ENCODE results near the gene CAMTA1.

Gene CAMTA1

GRCh38 chr1:7076117-7076516 is 290.9 kb downstream of the CAMTA1 start:
- DNase-seq = no peak

GRCh38 chr1:7076572-7076971 is 291.3 kb downstream of the CAMTA1 start:
- no peak for DNase-seq

DNA sequence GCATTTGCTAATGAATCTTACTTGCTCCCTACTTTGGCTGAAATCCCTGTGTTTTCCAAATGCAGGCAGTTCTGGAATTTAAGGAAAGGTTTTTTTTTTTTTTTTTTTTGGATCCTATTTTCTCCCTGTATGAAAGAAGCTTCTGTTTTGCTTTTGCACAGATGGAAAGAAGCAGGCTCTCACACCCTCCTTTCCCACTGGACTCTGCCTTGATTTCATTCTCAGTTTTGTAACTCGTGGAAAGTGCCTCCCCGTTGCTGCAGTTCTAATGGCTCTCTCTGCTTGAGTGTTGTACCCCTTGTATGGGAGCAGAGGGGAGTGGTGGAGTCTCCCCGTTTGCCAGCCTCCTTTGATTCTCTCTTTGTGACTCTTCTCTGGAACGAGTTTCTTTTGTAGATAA is 291.9 kb downstream of the CAMTA1 start:
- no peak for DNase-seq

GRCh38 chr1:7077970-7078369 is 292.7 kb downstream of the CAMTA1 start:
- no peak for DNase-seq

GRCh38 chr1:7079637-7080036 is 294.4 kb downstream of the CAMTA1 start:
- no peak for DNase-seq

DNA sequence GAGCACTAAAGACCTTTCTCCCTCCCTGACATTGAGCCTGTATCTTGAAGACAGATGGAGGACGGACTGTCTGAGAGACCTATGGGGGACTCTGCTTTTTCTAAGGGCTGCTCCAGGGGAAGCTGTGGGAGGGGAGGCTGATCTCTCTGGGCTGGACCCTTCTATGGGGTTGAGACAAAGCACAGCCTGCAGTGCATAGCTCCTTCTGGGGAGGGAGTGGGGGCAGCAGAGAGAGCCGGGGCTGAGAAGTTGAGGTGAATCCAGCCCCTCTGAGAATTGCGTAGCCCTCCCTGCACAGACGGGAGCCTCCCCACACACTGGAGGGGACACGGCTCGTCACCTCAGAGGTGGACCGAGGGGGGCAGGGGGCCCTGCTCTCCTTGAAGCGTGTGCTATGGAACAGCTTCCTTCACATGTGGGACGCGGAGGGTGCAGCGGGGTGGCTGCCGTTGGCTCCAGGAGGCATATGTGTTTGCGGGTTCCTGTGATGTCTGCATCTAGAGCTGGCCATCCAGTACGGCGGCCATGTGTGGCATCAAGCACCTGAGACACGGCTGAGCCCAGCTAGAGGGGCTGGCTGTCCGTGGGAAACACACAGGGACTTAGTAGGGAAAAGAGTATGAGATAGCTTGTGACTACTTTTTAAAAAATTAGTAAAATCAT is 299.1 kb downstream of the CAMTA1 start:
- no peak for DNase-seq

GRCh38 chr1:7085521-7085920 is 300.3 kb downstream of the CAMTA1 start:
- DNase-seq = no peak

DNA sequence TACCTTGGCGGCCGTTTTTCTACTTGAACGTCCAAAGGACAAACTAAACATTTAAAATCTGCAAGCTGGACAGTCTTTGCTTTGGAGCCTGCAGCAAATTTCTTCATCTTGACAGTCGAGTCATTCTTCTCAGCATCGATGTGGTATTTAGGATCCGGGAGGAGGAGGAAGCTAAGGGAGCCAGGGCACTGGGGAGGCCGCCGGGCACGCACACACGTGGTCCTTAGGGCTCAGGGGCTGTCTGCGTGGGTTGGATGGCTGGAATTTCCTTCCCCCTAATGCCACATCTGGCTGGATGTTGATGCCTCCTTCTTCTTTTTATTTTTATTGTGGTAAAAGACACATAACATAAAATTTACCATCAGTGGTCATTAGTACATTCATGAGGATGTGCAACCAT is 300.9 kb downstream of the CAMTA1 start:
- no peak for DNase-seq

GRCh38 chr1:7087888-7088287 is 302.6 kb downstream of the CAMTA1 start:
- no peak for DNase-seq

- no peak for DNase-seq
Observed at GRCh38 chr1:7089497-7089896, 304.2 kb downstream of the CAMTA1 start.

GRCh38 chr1:7093297-7093696 is 308.0 kb downstream of the CAMTA1 start:
- DNase-seq = no peak

GRCh38 chr1:7094086-7094485 is 308.8 kb downstream of the CAMTA1 start:
- no peak for DNase-seq

DNA sequence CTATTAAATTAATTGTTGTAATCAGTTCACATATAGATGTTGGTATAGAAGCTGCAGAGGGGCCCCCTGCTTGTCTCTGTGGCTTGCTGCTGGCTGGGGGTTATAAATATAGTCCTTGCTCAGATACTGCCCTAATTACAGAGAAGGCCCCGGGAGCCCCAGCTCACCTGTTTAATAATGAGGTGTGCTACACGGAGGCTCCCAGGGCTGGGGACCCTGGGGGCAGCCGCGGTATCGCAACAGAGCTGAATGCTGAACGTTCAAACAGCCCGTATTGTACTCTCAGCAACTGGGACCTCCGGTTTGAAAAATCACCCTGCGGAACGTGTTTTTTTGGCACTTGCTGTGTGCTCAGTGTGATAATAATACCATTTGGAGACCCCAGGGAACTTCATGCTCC is 309.3 kb downstream of the CAMTA1 start:
- no peak for DNase-seq

- no peak for DNase-seq
Observed at GRCh38 chr1:7095343-7095964, 310.2 kb downstream of the CAMTA1 start.

GRCh38 chr1:7097938-7098592 is 312.8 kb downstream of the CAMTA1 start:
- DNase-seq = no peak

DNA sequence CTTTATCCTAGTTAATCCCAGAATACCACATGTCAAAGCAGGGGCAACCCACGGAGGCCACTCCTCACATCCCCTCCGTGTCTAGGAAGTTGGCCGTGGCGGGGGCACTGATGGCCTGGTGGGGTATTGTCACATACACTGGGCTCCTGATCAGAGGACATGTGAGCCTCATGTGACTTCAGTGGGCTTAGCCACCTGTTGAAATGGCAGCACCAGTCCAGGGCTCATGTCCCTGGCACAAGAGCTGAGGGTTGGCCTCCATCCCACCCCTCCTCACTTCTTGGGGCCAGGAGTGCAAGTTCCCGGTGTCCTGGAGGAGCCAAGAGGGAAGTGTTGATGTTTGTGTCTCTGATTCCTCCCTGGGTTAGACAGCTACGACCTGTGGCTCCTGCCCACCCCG is 313.4 kb downstream of the CAMTA1 start:
- DNase-seq = no peak

GRCh38 chr1:7100479-7100878 is 315.2 kb downstream of the CAMTA1 start:
- no peak for DNase-seq

DNA sequence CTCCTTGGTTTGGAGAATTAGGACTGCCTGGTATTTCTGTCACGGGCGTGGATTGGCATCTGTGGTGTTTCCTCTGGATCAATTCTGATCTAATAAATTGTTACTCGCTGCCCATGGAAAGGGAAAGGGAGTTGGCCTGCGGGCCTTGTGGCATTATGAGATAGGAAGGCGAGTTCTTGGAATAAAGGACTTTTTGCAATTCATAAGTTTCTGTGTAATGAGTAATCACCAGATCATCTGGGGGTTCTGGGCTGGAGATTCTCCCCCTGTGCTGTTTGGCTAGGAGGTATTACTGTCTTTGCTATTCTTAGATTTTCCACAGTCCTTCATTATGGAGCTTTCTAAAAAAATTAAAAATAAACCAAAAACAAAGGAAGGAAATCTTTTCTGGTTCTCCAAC is 315.9 kb downstream of the CAMTA1 start:
- DNase-seq = no peak

DNA sequence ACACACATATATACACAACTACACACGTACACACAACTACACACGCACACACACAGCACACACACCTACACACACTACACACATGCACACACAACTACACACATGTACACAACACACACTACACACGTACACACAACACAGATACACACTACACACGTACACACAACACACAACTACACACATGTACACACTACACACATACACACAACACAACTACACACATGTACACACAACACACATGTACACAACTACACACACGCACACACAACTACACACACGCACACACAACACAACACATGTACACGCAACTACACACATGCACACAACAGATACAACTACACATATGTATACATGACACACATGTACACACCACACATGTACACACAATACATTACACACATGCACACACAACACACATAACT is 318.1 kb downstream of the CAMTA1 start:
- no peak for DNase-seq

- no peak for DNase-seq
Observed at GRCh38 chr1:7103874-7104273, 318.6 kb downstream of the CAMTA1 start.

DNA sequence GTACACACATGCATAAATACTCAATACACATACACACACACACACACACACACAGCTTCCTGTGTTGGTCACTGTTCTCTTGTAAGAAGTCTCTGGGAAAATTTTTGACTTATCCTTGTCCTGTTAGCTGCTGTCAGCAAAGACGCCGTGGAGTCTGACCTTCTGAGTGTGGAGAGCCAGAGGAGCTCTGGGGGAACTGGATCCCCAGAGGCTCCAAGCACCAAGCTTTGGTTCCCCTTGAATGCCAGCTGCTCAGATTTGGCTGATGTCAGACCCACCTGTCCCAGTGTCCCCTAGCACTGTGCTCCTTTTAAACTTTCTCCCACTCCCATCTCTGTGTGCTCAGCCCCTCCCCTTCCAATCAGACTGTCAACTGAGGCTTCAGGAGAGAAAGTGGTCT is 319.1 kb downstream of the CAMTA1 start:
- DNase-seq = no peak

GRCh38 chr1:7105269-7105668 is 320.0 kb downstream of the CAMTA1 start:
- no peak for DNase-seq

DNA sequence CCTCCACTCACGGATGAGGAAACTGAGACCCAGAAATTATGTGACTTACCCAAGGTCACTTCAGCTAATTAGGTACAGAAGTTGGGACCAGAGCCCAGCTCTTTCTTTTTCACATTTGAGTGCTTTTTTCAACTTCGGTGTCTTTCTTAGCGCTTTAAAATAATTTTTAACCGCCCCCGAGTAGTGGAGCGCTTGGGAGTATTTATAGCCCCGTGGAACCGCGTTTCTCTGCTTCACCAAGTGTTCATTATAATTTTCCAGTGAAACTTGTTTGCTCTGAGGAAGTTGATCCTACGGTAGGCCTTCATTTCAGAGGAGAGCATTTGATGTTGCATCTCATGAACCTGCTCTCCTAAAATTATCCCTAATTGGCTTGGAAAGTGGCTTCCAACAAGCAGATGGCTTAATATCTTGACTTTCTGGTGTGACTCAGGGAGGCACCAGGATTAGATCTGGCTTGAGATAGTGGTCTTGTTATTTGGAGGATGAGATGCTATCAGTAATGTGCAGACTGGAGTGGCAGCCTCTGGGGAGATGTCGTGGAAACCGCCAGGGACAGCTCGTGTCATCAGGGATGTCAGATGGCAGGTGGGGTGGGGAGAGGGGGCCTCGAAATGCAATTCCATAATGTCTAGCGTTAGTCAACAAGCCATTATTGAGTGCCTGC is 321.3 kb downstream of the CAMTA1 start:
- no peak for DNase-seq

All from hypothalamus (tissue), 51 donors.